SH-SY5Y (cell line): ENCODE measurements around the gene KIF25.

Experiments used
- GATA2 ChIP-seq: IDR thresholded peaks from 2 replicates; pipeline ENCODE4 v1.6.1; 2011; ENCODE audit warnings: mild to moderate bottlenecking, low read depth, low read length
- GATA3 ChIP-seq: IDR thresholded peaks from 2 replicates; pipeline ENCODE4 v1.6.1; 2011; ENCODE audit warnings: low read depth, mild to moderate bottlenecking, low read length, moderate library complexity

The KIF25 gene

DNA sequence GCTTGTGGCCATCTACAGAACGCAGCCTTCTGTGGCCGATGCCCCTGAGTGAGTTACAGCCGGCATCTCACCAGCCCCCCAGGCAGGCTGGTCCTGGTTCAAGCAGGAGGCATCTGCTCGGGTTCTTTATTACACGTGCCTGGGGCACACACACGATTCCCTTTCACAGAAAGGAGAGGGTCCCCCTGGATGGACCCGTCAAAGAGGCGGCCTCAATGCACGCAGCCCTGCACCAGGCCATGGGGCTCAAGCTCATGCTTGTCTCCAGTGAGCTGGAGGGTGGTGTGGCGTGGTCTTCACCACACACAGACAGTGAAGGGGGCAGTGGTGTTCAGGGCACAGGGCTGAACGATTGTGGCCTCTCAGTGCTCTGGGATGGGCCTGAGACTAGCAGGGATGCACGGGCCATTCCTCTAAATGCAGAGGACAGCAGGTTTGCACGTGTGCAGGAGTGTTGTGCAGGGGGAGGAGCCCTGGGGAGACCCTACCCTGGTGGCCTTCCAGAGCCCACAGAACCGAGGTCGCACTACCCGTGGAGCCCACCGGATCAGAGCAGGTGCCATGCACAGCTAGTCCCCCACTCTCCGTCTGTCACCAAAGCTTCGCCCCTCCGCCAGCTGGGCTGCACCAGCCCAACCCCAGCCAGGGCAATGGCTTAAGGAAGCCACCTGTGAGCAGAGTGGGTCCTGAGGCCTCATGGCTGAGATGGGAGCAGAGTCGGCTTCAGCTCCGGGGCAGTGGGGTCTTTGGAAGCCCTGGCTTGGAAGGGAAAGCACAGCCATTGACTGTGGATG, 58.4 kb downstream of the KIF25 start:
- TF ChIP-seq GATA3 = no peak
- TF ChIP-seq GATA2 = no peak

DNA sequence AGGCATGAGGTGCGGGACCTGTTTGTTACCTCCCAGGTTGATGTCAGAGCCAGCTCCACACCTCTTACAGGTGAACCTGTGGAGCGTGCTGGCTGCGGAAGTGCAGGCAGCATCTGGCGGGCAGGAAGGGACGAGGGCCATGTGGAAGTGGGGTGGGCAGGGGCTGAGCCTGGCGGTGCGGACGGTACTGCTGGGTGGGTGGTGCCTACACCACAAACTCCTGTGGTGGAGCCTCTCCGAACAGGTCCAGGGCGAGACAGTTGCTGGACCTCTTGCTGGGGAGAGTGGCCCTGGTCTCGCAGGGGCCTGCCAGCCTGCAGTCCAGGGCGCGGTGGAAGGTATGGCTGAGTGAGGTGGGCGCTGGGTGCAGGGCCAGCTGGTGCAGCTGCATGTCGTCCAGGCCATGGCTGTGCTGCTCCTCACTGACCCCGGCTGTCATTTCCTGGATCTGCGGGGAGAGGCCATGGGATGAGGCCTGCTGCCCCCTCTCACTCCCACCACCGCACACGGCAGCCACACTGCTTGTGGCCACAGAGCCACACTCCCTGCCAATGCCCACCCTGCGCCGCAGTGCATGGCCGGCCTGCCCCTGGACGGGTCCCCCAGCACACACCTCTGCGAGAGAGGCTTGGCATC, 59.5 kb downstream of the KIF25 start:
- TF ChIP-seq GATA2 = no peak
- TF ChIP-seq GATA3 = no peak

DNA sequence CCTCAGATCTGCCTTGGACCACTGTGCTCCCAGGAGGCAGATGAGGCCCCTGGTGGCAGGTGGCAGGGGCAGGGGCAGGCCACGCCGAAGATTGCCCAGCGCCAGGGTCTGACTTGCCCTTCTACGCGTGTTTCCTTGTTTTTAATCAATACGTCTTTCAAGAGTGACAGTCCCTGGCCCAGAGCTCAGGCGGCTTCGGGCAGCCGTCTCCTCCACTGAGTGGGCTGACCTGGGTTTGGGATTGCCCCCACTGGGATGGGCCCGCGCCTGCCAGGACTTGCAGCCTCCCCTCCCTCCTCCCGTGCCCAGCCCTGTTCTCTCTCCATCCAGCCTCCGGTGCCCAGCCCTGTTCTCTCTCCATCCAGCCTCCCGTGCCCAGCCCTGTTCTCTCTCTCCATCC, 60.4 kb downstream of the KIF25 start:
- no peak for TF ChIP-seq GATA2
- TF ChIP-seq GATA3 = no peak

DNA sequence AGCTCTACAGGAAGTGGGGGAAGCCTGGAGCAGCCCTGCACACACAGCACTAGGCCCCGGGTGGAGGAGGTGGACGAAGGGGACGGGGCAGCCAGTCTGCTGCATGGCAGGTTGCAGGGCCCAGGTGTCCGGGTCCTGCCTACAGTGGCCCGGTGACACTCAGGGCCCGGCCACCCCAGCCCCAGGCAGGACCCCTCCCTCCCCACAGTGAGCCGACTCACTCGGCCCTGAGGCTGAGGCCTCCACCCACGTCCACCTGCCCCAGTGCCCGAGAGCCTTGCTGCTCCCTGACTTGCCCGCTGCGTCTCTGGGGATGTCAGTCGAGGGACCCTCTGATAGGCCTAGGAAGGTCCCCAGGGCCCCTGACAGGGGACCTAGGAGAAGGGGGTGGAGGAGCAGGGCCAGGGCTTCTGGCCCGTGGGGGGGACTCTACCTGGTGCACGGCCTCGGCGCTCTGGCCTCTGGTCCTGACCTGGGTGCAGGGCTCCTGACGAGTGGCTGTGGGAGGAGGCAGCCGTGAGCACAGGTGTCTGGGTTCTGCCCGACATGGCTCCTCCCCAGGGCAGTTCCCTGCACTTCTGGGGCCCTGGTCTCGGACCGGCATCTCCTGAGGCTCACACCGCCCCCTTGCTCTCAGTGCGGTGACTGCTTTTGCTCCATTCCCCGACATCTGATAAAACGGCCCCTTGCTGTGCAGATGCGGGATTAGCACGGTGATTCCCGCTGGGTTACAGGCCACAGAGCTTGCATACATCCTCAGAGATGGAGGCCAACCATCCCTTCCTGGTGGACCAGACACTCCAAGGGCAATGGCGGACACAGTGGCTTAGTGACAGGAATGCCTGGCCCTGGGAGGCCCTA, 61.5 kb downstream of the KIF25 start:
- no peak for TF ChIP-seq GATA3
- no peak for TF ChIP-seq GATA2

DNA sequence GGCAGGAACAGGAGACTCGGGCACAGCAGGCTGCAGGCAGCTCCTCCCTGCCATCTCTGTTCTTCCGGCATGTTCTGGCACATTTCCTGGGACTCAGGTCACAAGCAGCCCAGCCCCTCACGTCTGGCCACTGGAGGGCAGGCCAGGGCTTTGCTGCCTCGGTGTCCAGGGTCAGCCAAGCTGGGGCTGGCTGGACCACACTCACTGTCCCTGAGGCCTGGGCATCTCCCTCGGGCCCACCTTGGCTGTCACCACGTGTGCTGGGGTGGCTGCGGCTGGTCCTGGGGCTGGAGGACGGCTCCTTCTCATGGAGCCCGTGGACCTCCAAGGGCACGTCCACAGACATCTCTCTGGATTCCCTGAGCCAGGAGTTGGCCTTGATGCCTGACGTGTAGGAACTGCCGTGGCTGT, 63.1 kb downstream of the KIF25 start:
- TF ChIP-seq GATA3 = no peak
- no peak for TF ChIP-seq GATA2

DNA sequence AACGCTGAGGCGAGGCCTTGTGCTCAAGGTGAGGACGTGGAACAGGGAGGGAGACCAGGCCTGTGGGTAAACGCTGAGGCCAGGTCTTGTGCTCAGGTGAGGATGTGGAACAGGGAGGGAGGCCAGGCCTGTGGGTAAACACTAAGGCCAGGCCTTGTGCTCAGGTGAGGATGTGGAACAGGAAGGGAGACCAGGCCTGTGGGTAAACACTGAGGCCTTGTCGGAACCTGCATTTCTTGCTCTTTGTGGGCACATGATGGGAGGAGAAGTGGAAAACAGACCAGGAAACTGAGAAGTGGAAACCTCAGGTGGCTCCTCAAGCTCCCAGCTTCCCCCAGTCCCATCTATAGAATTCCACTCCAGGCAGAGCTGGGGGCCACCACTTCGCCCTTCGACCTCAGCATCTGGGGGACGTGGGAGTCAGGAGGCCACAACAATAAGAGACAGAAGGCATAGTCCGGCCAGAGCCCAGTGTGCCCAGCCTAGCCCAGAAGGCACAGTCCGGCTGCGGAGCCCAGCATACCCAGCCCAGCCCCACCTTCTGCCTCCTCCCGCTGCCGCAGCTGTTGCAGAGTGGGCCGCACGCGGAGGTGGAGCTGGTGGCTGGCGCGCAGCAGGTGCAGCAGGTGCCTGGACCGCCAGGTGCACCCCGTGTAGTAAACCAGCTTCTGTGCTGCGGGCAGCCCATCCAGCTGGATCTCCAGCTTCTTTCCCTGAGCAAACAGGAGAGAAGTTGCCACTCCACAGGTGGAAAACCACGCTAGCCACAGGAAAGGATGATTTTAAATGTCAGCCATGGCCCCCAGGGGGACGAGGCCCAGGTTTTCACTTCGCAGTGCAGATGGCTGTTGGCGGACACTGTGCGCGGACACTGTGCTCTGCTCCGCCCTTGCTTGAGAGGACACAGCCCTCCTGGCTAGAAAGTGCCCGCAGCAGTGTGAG, 64.1 kb downstream of the KIF25 start:
- TF ChIP-seq GATA2 (no peak), GATA3 (no peak)

DNA sequence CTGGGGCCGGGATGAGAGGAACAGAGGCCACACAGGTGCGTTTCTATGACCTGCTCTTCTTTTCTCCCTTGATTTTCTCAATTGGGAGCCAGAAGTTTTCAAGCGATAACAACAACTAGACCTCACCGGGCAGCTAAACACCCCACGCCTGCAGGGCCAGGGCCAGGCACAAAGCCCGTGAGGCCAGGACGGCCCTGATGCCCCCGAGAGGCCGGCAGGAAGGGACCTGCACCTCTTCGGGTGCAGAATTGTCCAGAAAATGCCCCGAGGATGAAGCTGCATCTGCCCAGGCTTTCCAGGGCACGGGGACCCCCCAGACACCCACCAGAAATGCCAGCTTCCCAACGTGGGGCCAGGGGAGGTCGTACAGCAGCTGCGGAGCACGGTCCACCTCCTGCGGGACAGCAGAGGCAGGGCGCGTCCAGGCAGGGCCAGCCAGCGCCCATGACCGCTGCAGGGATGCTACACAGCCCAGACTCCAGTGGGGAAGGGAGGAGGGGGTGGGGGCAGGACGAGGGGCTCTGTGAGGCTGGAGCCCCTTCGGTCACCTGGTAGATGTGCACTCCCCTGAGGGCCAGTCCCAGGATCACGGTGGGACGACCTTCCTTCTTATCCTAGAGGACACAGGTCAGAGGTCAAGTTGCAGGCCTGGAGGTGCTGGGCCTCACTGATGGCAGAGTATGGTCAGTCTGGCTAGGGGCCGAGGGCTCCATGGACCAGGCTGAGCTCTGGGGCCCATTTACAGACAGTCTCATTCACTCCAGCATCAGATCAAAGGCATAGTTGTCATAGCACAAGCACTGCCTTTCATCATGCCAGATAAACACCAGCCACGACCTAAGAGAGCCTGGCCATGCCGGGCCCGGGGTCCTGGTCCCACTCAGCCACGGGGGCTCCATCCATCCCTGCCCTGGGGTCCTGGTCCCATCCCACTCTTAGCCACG, 65.1 kb downstream of the KIF25 start:
- TF ChIP-seq GATA2 = no peak
- TF ChIP-seq GATA3 = no peak

DNA sequence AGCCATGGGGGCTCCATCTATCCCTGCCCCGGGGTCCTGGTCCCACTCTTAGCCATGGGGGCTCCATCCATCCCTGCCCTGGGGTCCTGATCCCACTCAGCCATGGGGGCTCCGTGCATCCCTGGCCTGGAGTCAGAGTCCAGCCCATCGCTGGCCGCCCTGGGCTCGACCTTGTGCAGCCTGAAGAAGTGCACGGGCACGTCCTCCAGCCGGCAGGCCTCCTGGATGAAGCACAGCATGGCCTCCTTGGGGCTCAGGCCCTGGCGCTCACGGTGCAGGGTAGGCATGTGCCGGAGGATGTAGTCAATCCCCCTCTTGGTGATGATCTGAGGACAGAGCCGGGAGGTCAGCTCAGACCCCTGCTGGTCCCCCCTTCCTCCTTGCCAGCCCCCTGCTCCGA, 66.0 kb downstream of the KIF25 start:
- TF ChIP-seq GATA3 (no peak), GATA2 (no peak)

DNA sequence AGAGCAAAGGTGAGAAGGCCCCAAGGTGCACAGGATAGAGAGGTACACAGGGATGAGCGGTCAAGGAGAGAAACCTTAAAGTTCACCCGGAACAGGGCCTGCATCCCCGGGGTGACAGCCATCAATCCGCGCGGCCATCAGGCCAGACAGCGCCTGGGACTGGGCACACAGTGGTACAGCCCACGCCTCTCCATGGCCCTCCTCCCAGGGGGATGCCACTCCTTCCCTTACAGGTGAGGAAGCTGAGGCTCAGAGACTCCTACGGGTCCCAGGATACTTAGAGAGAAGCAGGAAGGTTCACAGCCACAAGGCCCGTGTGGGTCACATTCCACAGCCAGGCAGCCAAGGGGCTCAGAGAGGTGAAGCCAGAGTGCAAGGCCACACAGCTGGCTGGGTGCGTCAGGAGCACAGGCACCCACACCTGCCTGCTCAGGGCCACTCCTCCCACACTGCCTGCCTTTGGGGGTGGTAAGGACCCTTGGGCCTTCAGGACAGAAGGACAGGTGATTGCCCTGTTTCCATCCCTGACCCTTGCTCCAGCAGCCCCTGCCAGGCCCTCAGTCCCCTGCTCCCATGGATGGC, 66.8 kb downstream of the KIF25 start:
- TF ChIP-seq GATA3 (no peak), GATA2 (no peak)

DNA sequence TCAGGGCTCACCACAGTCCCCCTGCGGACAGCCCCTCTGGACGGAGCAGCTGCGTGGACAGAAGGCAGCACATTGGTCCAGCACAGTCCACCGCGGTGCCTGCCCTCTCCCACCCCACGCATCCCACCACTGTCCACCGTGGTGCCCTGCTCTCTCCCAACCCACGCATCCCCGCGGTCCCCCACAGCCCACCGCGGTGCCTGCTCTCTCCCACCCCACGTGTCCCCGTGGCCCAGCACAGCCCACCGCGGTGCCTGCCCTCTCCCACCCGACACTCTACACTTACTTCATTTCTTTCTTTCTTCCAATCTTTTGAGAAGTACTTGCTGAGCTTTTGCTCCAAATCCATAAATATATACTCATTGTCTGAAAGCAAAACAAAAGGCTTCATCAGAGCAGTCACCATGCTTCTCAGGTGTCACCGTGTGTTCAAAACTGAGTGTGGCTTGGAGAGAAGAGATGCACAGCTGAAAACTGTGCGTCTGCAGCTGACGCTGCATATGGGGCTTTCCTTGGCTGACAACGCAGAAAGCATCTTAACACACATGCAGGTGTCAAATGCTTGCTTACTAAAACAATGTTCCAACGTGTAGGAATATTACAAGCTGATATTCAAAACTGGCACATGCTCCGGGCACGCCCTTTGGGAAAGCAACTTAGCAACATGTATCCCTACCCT, 69.7 kb downstream of the KIF25 start:
- no peak for TF ChIP-seq GATA2

DNA sequence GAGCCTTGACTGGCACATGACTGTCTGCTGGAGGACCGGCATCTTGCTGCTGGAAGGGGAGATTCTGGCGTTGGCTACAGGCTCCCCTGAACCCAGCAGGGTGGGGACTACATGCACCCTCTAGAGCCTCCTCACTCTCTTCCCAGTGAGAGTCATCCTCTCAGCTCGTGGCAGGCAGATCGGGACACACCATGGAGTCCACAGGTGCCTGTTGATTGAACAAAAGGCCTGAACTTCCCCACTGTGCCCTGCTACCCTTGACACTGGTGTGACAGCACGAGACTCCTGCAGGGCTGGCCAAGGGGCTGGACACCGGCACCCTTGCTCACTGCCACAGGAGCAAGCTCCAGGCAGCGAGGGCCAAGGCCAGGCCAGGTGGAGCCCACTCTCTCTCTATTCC, 73.3 kb downstream of the KIF25 start:
- TF ChIP-seq GATA2 (no peak), GATA3 (no peak)

DNA sequence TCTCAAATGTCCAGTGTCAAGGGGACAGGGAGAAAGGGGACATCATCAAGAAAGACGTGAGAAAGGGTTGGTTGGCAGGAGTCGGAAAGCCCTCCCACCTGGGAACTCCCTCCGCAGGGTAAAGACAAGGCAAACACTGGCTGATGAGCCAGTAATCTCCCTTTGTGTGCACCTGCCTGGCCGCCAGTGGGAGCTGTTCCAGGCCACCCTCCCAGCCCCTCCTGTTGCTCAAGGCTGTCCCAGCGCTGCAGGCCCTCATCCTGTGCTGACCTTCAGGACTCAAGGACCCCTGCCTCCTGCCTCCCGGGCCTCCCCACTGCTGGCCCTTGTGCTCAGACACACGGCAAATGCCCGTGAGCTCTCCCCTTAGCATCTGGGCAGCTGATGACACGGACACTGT, 74.1 kb downstream of the KIF25 start:
- TF ChIP-seq GATA3 (no peak), GATA2 (no peak)

DNA sequence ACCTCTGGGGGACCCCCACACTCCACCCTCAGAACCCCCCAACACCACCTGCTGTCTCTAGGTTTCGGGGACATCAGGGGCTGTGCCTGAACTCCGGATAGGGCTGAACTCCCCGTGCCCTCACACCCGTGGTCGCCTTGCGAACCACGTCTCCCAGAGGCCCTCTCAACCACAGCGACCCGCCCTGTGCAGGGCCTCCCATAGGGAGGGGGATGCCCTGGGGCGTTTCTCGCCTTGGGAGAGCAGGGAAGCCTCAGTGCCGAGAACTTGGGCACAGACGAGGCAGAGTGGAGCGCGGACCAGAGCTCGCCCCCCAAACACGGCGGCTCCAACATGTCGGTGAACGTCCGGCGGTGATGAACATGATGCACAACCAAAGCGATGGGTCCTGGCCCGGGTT, 74.8 kb downstream of the KIF25 start:
- no peak for TF ChIP-seq GATA3
- TF ChIP-seq GATA2 = no peak
